ENCODE measurements around the gene MYH16. TPM values are rescaled to one million over a fixed set of nuclear protein-coding genes. Genes with fewer than 3 reads are reported as not detected.

The MYH16 gene
- total RNA-seq, 4 donors from 2014 or later, result not detected

GRCh38 chr7:99290980-99291607, 18.5 kb downstream of the MYH16 start:
- Histone ChIP-seq H3K4me3 (no peak overlapping the region), H3K27me3 (no peaks in the 10 kb centered on the region), H3K27ac (no peak overlapping the region), H3K9me3 (no peaks in the 10 kb centered on the region), H3K4me1 (no peaks in the 10 kb centered on the region), H3K36me3 (no peaks in the 10 kb centered on the region)
- TF ChIP-seq, protein P1, sequence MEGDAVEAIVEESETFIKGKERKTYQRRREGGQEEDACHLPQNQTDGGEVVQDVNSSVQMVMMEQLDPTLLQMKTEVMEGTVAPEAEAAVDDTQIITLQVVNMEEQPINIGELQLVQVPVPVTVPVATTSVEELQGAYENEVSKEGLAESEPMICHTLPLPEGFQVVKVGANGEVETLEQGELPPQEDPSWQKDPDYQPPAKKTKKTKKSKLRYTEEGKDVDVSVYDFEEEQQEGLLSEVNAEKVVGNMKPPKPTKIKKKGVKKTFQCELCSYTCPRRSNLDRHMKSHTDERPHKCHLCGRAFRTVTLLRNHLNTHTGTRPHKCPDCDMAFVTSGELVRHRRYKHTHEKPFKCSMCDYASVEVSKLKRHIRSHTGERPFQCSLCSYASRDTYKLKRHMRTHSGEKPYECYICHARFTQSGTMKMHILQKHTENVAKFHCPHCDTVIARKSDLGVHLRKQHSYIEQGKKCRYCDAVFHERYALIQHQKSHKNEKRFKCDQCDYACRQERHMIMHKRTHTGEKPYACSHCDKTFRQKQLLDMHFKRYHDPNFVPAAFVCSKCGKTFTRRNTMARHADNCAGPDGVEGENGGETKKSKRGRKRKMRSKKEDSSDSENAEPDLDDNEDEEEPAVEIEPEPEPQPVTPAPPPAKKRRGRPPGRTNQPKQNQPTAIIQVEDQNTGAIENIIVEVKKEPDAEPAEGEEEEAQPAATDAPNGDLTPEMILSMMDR (IDR thresholded peaks at IDR 0.05), result no peak
- no peak for TF ChIP-seq POLR2AphosphoS5 (IDR thresholded peaks at IDR 0.05)
- no peak for TF ChIP-seq EP300 (IDR thresholded peaks at IDR 0.05)
- no peak for TF ChIP-seq POLR2A (IDR thresholded peaks at IDR 0.05)
- 67 to 75% methylated on average over 2 to 8 of the region's 10 CpGs for WGBS, 2 donors (ENCODE audit: low coverage in 1 of 2)
- ATAC-seq, result no peak

DNA sequence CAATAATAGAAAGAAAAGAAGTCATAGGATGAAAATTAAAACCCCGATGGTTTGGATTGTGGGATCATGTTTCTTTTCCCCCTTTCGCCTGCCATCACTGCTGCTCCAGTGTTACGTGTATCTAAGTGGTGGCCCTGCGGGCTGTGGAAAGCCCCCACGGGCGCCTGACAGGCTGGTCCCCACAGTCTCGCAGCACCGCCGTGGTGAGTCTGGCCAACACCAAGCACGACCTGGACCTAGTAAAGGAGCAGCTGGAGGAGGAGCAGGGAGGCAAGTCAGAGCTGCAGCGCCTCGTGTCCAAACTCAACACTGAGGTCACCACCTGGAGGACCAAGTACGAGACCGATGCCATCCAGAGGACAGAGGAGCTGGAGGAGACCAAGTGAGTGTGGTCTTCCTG, 19.5 kb downstream of the MYH16 start:
- H3K27me3 ChIP-seq, result no peaks in the 10 kb centered on the region
- no peak overlapping the region for H3K27ac ChIP-seq
- no peak for ATAC-seq
- no peak overlapping the region for H3K4me3 ChIP-seq
- no peaks in the 10 kb centered on the region for H3K36me3 ChIP-seq
- TF ChIP-seq EP300 (IDR thresholded peaks at IDR 0.05), result no peak
- H3K4me1 ChIP-seq, result no peaks in the 10 kb centered on the region
- no peaks in the 10 kb centered on the region for H3K9me3 ChIP-seq
- WGBS, 2 donors (ENCODE audit: low coverage in 1 of 2), result 83 to 85% methylated on average over 5 to 10 of the region's 14 CpGs

DNA sequence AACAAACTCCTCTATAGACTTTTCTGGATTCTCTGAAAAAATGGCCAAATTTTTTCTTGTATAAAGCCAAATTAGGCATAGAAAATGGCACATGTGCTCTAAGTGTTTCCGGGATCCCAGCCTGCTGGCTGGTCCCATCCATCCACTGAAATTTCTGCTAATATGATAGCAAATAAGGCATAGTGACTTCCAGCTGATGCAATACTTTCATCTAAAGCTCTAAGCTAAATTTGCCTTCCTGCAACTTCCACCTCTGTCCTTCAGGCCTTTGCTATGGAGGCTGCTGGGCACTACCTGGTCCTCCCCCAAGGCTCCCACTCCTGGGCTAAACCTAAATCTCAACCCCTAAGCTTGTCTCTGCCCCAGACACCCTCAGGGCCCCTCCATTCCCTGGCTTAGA, 20.5 kb downstream of the MYH16 start:
- H3K27ac ChIP-seq, result no peak overlapping the region
- H3K27me3 ChIP-seq, result no peaks in the 10 kb centered on the region
- 100% methylated on average over 1 of the region's 1 CpG for WGBS, 2 donors (ENCODE audit: low coverage in 1 of 2)
- ATAC-seq, result no peak
- H3K4me1 ChIP-seq, result no peaks in the 10 kb centered on the region
- H3K9me3 ChIP-seq, result no peaks in the 10 kb centered on the region
- TF ChIP-seq, protein P1 (IDR thresholded peaks at IDR 0.05), result no peak
- TF ChIP-seq POLR2A (IDR thresholded peaks at IDR 0.05) (no peak), POLR2AphosphoS5 (IDR thresholded peaks at IDR 0.05) (no peak), EP300 (IDR thresholded peaks at IDR 0.05) (no peak)
- H3K36me3 ChIP-seq, result no peaks in the 10 kb centered on the region
- no peak overlapping the region for H3K4me3 ChIP-seq

- H3K27ac ChIP-seq, result no peak overlapping the region
- no peaks in the 10 kb centered on the region for H3K27me3 ChIP-seq
- H3K4me1 ChIP-seq, result no peaks in the 10 kb centered on the region
- H3K9me3 ChIP-seq, result no peaks in the 10 kb centered on the region
- TF ChIP-seq, protein P1 (IDR thresholded peaks at IDR 0.05), result no peak
- no peak for TF ChIP-seq POLR2A (IDR thresholded peaks at IDR 0.05)
- no peak for TF ChIP-seq EP300 (IDR thresholded peaks at IDR 0.05)
- 76% methylated on average over 3 of the region's 4 CpGs; no CpG with 5 or more reads in 1 of the 2 donors for WGBS, 2 donors (ENCODE audit: low coverage in 1 of 2)
- H3K4me3 ChIP-seq, result no peak overlapping the region
- H3K36me3 ChIP-seq, result no peaks in the 10 kb centered on the region
- no peak for ATAC-seq
These were observed 21.0 kb downstream of the MYH16 start for GRCh38 chr7:99293650-99294049.

DNA sequence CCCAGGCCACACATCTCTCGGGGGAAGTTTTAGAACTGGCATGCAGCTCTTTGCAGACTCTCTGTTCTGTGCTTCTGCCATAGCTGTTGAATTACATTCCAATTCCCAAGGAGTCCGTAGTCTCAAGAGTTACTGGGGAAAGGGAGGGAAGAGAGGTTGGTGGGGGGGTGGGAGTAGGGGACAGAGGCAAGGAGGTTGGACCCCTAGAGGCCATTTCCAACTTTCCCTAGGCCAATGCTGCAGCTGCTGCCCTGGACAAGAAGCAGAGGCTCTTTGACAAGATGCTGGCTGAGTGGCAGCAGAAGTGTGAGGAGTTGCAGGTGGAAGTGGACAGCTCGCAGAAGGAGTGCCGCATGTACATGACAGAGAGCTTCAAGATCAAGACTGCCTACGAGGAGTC, 23.8 kb downstream of the MYH16 start:
- Histone ChIP-seq H3K36me3 (no peaks in the 10 kb centered on the region), H3K4me3 (no peak overlapping the region), H3K27ac (no peak overlapping the region), H3K27me3 (no peaks in the 10 kb centered on the region), H3K9me3 (no peaks in the 10 kb centered on the region), H3K4me1 (no peaks in the 10 kb centered on the region)
- ATAC-seq, result no peak
- 60% methylated on average over 4 to 5 of the region's 5 CpGs for WGBS, 2 donors (ENCODE audit: low coverage in 1 of 2)
- TF ChIP-seq POLR2AphosphoS5 (IDR thresholded peaks at IDR 0.05), result no peak
- no peak for TF ChIP-seq POLR2A (IDR thresholded peaks at IDR 0.05)
- TF ChIP-seq, protein P1 (IDR thresholded peaks at IDR 0.05), result no peak
- no peak for TF ChIP-seq EP300 (IDR thresholded peaks at IDR 0.05)

All from gastroesophageal sphincter (tissue), 4 donors.